Activated CD8-positive, alpha-beta T cell treated with anti-CD3 and anti-CD28 coated beads for 36 hours (primary cell): ENCODE measurements around the gene EWSR1. TPM values are rescaled to one million over a fixed set of nuclear protein-coding genes. Genes with fewer than 3 reads are reported as not detected.
A peak's percentile ranks its signal among the peaks of the same experiment; 100 is the strongest.

Experiments
- ATAC-seq: fragments of 200-7000 bp; cut with Tn5 transposase; one replicate; pipeline ENCODE4 v1.10.0; 2021; ENCODE audit warnings: mild to moderate bottlenecking, moderate library complexity
- CTCF ChIA-PET: fragments of 350-600 bp; sonication (Branson Sonifier 250); formaldehyde crosslinking; loops from one replicate; lab custom pipeline; 2021; ENCODE audit warnings: antibody characterized with exemption; lab: Charles Lee
- POLR2A ChIA-PET: fragments of 350-600 bp; sonication (Branson Sonifier 250); formaldehyde crosslinking; loops from one replicate; lab custom pipeline; 2021; ENCODE audit warnings: antibody characterized with exemption; lab: Charles Lee
- DNase-seq: peaks from one replicate; pipeline ENCODE4 v3.0.0-alpha.2; 2020
- H3K27ac Mint-ChIP-seq: one replicate; pipeline ENCODE4 v1.8.0; 2021; ENCODE audit warnings: mild to moderate bottlenecking, mixed read lengths
- H3K27me3 Mint-ChIP-seq: one replicate; pipeline ENCODE4 v1.8.0; 2021; ENCODE audit warnings: mixed read lengths
- H3K36me3 Mint-ChIP-seq: one replicate; pipeline ENCODE4 v1.8.0; 2021; ENCODE audit warnings: low read depth, mixed read lengths
- H3K4me1 Mint-ChIP-seq: one replicate; pipeline ENCODE4 v1.8.0; 2021; ENCODE audit warnings: low read depth, mixed read lengths
- H3K4me3 Mint-ChIP-seq: one replicate; pipeline ENCODE4 v1.8.0; 2021; ENCODE audit warnings: mild to moderate bottlenecking, moderate library complexity, mixed read lengths
- H3K9me3 Mint-ChIP-seq: one replicate; pipeline ENCODE4 v1.8.0; 2021; ENCODE audit warnings: mixed read lengths
- CTCF ChIP-seq: fragments of 200-600 bp; IDR thresholded peaks from one replicate; pipeline ENCODE4 v1.8.0; 2022; ENCODE audit warnings: antibody characterized with exemption, mild to moderate bottlenecking
- intact Hi-C: fragments of 100-400 bp; cut with micrococcal nuclease; formaldehyde crosslinking; loops from one replicate; pipeline ENCODE4 v1.10.0; 2022
- total RNA-seq, 2 experiments: library from RNA; stranded (reverse); gene quantifications; one replicate each; pipeline ENCODE4 v1.2.3, GENCODE V29; 2021

The EWSR1 gene
- total RNA-seq, 2 experiments from 2014 or later: 307 to 315 TPM

- Mint-ChIP-seq H3K4me3 (no peak overlapping the region), H3K9me3 (no peaks in the 10 kb centered on the region), H3K27me3 (peaks cover 45% of the 10 kb centered on the region), H3K27ac (no peak overlapping the region), H3K4me1 (peaks cover 41% of the 10 kb centered on the region), H3K36me3 (no peaks in the 10 kb centered on the region)
- CTCF ChIA-PET: interaction anchor here (0.6 to 2.4 kb wide), 12 partner anchors 9 to 198 kb away, joined by 3 to 25 read pairs (median 4); partner anchors contain the start of gene AP1B1
- DNase-seq (no peak), ATAC-seq (no peak)
- TF ChIP-seq CTCF: no peak
- POLR2A ChIA-PET: interaction anchor here (0.8 to 1.6 kb wide), 2 partner anchors 10 kb away, joined by 3 to 4 read pairs; no protein-coding TSS in a partner anchor
- intact Hi-C loops: no loop called here
Observed at GRCh38 chr22:29312218-29313125, 44.4 kb downstream of the EWSR1 start.

GRCh38 chr22:29313126-29313575 is 45.1 kb downstream of the EWSR1 start:
- intact Hi-C loops: no loop called here
- peak; percentile 47 for DNase-seq
- H3K36me3 Mint-ChIP-seq: no peaks in the 10 kb centered on the region
- TF ChIP-seq CTCF: peak; percentile 94
- no peaks in the 10 kb centered on the region for H3K9me3 Mint-ChIP-seq
- peaks cover 41% of the 10 kb centered on the region for H3K4me1 Mint-ChIP-seq
- peak; percentile 37 for ATAC-seq
- H3K4me3 Mint-ChIP-seq: no peak overlapping the region
- H3K27me3 Mint-ChIP-seq: peaks cover 43% of the 10 kb centered on the region
- POLR2A ChIA-PET: interaction anchor here (0.8 kb wide), 2 partner anchors 9 kb away, joined by 3 read pairs; no protein-coding TSS in a partner anchor
- H3K27ac Mint-ChIP-seq: no peak overlapping the region
- CTCF ChIA-PET: interaction anchor here (0.6 to 2.4 kb wide), 18 partner anchors 8 to 197 kb away, joined by 3 to 25 read pairs (median 4); partner anchors contain the start of gene AP1B1

- Mint-ChIP-seq H3K9me3 (no peaks in the 10 kb centered on the region), H3K4me3 (peak overlapping the region; percentile 40), H3K27ac (no peak overlapping the region), H3K36me3 (no peaks in the 10 kb centered on the region), H3K27me3 (peaks cover 43% of the 10 kb centered on the region), H3K4me1 (peaks cover 35% of the 10 kb centered on the region)
- CTCF ChIA-PET: interaction anchor here (0.6 to 2.4 kb wide), 12 partner anchors 11 to 75 kb away, joined by 3 to 25 read pairs (median 4); partner anchors contain the start of gene AP1B1
- no peak for DNase-seq
- ATAC-seq: no peak
- no peak for TF ChIP-seq CTCF
- POLR2A ChIA-PET: interaction anchor here (0.6 to 0.9 kb wide), 4 partner anchors 8 to 46 kb away, joined by 3 read pairs; partner anchors contain the start of genes EWSR1 and RHBDD3
- intact Hi-C loops: no loop called here
Observed at GRCh38 chr22:29313576-29314466, 45.8 kb downstream of the EWSR1 start.

- H3K27ac Mint-ChIP-seq: no peak overlapping the region
- H3K36me3 Mint-ChIP-seq: no peaks in the 10 kb centered on the region
- no peaks in the 10 kb centered on the region for H3K9me3 Mint-ChIP-seq
- ChIA-PET CTCF (interaction anchor here (1.5 to 2.4 kb wide), 3 partner anchors 12 to 43 kb away, joined by 4 to 25 read pairs (median 6); no protein-coding TSS in a partner anchor), POLR2A (interaction anchor here (0.6 to 0.9 kb wide), 2 partner anchors 37 to 38 kb away, joined by 3 read pairs; no protein-coding TSS in a partner anchor)
- TF ChIP-seq CTCF: no peak
- intact Hi-C loops: no loop called here
- DNase-seq (no peak), ATAC-seq (no peak)
- peaks cover 43% of the 10 kb centered on the region for H3K27me3 Mint-ChIP-seq
- peak overlapping the region; percentile 40 for H3K4me3 Mint-ChIP-seq
- H3K4me1 Mint-ChIP-seq: peaks cover 27% of the 10 kb centered on the region
Observed at GRCh38 chr22:29314537-29315285, 46.6 kb downstream of the EWSR1 start.
